Lower leg skin (tissue), 4 donors: ENCODE measurements around the gene RAB11A. TPM values are rescaled to one million over a fixed set of nuclear protein-coding genes. Genes with fewer than 3 reads are reported as not detected.

Source experiments
- DNase-seq, 2 donors: peaks; one replicate each; pipeline ENCODE4 v3.0.0-alpha.2; 2019; ENCODE audit warnings: low spot score in 2 of 2
- H3K4me3 ChIP-seq: fragments of 200-600 bp; sonication (generic); 2 replicates; pipeline ENCODE4 v1.5.1; 2017; ENCODE audit warnings: mild to moderate bottlenecking, low read depth; ENCODE audit not compliant: poor library complexity, severe bottlenecking
- CTCF ChIP-seq, 3 donors: fragments of 450-650 bp; IDR thresholded peaks; one replicate each; pipeline ENCODE4 v1.5.1; 2016; ENCODE audit warnings: antibody characterized with exemption in 3 of 3, mild to moderate bottlenecking in 3 of 3, moderate library complexity in 2 of 3
- POLR2A ChIP-seq, 2 donors: fragments of 450-650 bp; IDR thresholded peaks; one replicate each; pipeline ENCODE4 v1.6.1; 2016 to 2017; ENCODE audit warnings: antibody characterized with exemption in 2 of 2, mild to moderate bottlenecking in 1 of 2, moderate library complexity in 1 of 2
- WGBS, 2 donors: methylation state at CpG; one replicate each; pipeline ENCODE4 v1.1.5; 2018; 5-methylcytosine and 5-hydroxymethylcytosine counted together
- intact Hi-C: fragments of 100-400 bp; cut with DNase I; formaldehyde crosslinking; loops from one replicate; pipeline ENCODE4 v1.15.0; 2023; ENCODE audit warnings: low total_unique reads
- total RNA-seq, 4 donors: library from RNA; depleted of rRNA; stranded (reverse); fragments of >200 nt; gene quantifications; one replicate each; pipeline ENCODE4 v1.1.0, GENCODE V29; 2016

The RAB11A gene
- total RNA-seq, 4 donors from 2014 or later, result 451 to 676 (median 466) TPM

- H3K4me3 ChIP-seq, result no peak overlapping the region
- intact Hi-C loops, result no loop called here
- 58 to 72% methylated on average over 4 of the region's 4 CpGs for WGBS, 2 donors
- TF ChIP-seq POLR2A (IDR thresholded peaks at IDR 0.05) (no peak), CTCF (IDR thresholded peaks at IDR 0.05) (no peak)
- DNase-seq, result peak in 1 of 2 donors; percentile 53
Observed at GRCh38 chr15:65914386-65914785, 45.1 kb downstream of the RAB11A start.

- no peak overlapping the region for H3K4me3 ChIP-seq
- 82% methylated on average over 8 of the region's 8 CpGs for WGBS, 2 donors
- peak in 1 of 2 donors; percentile 66 for DNase-seq
- no peak for TF ChIP-seq CTCF (IDR thresholded peaks at IDR 0.05)
- TF ChIP-seq POLR2A (IDR thresholded peaks at IDR 0.05), result no peak
- intact Hi-C loops, result no loop called here
Observed at GRCh38 chr15:65914981-65915925, 46.0 kb downstream of the RAB11A start.

- TF ChIP-seq POLR2A (IDR thresholded peaks at IDR 0.05), result no peak
- 79 to 83% methylated on average over 7 of the region's 7 CpGs for WGBS, 2 donors
- H3K4me3 ChIP-seq, result no peak overlapping the region
- intact Hi-C loops, result no loop called here
- peak in 1 of 2 donors; percentile 46 for DNase-seq
Observed at GRCh38 chr15:65916041-65916663, 46.9 kb downstream of the RAB11A start.

- WGBS, 2 donors, result 51 to 56% methylated on average over 15 of the region's 16 CpGs
- TF ChIP-seq POLR2A (IDR thresholded peaks at IDR 0.05) (no peak), CTCF (IDR thresholded peaks at IDR 0.05) (no peak)
- intact Hi-C loops, result no loop called here
- no peak overlapping the region for H3K4me3 ChIP-seq
- peak in 1 of 2 donors; percentile 80 for DNase-seq
Observed at GRCh38 chr15:65916664-65917406, 47.5 kb downstream of the RAB11A start.

GRCh38 chr15:65917407-65917756 is 48.1 kb downstream of the RAB11A start:
- 81 to 85% methylated on average over 3 of the region's 3 CpGs for WGBS, 2 donors
- intact Hi-C loops, result no loop called here
- no peak for TF ChIP-seq POLR2A (IDR thresholded peaks at IDR 0.05)
- no peak for TF ChIP-seq CTCF (IDR thresholded peaks at IDR 0.05)
- H3K4me3 ChIP-seq, result no peak overlapping the region
- DNase-seq, result no peak

GRCh38 chr15:65917936-65918335 is 48.6 kb downstream of the RAB11A start:
- TF ChIP-seq CTCF (IDR thresholded peaks at IDR 0.05) (no peak), POLR2A (IDR thresholded peaks at IDR 0.05) (no peak)
- 90 to 94% methylated on average over 4 of the region's 4 CpGs for WGBS, 2 donors
- intact Hi-C loops, result no loop called here
- no peak for DNase-seq
- H3K4me3 ChIP-seq, result no peak overlapping the region
